SK-N-MC (cell line): ENCODE measurements around the gene GRAMD2B.

Experiments used
- EZH2 ChIP-seq: fragments of 200-600 bp; sonication (generic); IDR thresholded peaks from one replicate; pipeline ENCODE4 v1.6.1; 2017; ENCODE audit warnings: antibody characterized with exemption
- POLR2AphosphoS5 ChIP-seq: IDR thresholded peaks from 2 replicates; pipeline ENCODE4 v1.6.1; 2012; ENCODE audit warnings: mild to moderate bottlenecking, low read depth, low read length, borderline replicate concordance

DNA sequence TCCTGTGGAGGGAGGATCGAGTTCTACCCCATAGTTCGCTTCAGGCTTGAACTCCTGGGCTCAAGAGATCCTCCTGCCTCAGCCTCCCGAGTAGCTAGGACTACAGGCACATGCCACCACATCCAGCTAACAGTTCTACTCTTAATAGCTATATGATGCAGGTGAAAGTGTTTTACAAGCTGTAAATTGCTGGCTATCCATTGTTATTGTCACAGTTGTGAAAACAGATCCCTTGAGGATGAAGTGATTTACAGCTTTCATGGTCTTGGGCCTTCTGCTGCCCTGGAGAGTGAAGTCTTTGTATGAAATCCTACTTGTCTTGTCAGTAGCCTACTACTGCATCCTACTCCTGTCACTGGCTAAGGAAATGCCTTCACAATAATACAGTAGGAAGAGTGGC is 48.0 kb downstream of the GRAMD2B start:
- TF ChIP-seq POLR2AphosphoS5, result no peak
- no peak for TF ChIP-seq EZH2
